Lower leg skin (tissue), 3 donors: ENCODE data around the gene BLTP1.

ENCODE experiments used
- CTCF ChIP-seq, 3 donors: fragments of 450-650 bp; IDR thresholded peaks; one replicate each; pipeline ENCODE4 v1.5.1; 2016; ENCODE audit warnings: antibody characterized with exemption in 3 of 3, mild to moderate bottlenecking in 3 of 3, moderate library complexity in 2 of 3
- POLR2A ChIP-seq, 2 donors: fragments of 450-650 bp; IDR thresholded peaks; one replicate each; pipeline ENCODE4 v1.6.1; 2016 to 2017; ENCODE audit warnings: antibody characterized with exemption in 2 of 2, mild to moderate bottlenecking in 1 of 2, moderate library complexity in 1 of 2

GRCh38 chr4:122172266-122172665 is 20.1 kb downstream of the BLTP1 start:
- TF ChIP-seq POLR2A (IDR thresholded peaks at IDR 0.05) = no peak
- TF ChIP-seq CTCF (IDR thresholded peaks at IDR 0.05) = no peak
